Effector memory CD4-positive, alpha-beta T cell (primary cell): ENCODE measurements around the gene HAO1.
"Not testable (repeated sequence)": the region's sequence is repeated elsewhere in the genome, so short reads cannot be mapped to it uniquely, and the experiment has no call there.

ENCODE experiments used
- DNase-seq, 3 donors: peaks; one replicate each; pipeline ENCODE4 v3.0.0-alpha.2; 2020
- H3K27ac ChIP-seq: 2 replicates; pipeline ENCODE4 v1.7.0; 2013; ENCODE audit warnings: mild to moderate bottlenecking, low read length, moderate library complexity; ENCODE audit not compliant: insufficient read depth, poor library complexity, severe bottlenecking
- H3K27me3 ChIP-seq: replicated peaks from 2 replicates; pipeline ENCODE4 v1.7.0; 2013; ENCODE audit warnings: mild to moderate bottlenecking, low read length; ENCODE audit not compliant: insufficient read depth, control insufficient read depth, poor library complexity, severe bottlenecking
- H3K36me3 ChIP-seq: 2 replicates; pipeline ENCODE4 v1.7.0; 2013; ENCODE audit warnings: mild to moderate bottlenecking, low read length, moderate library complexity; ENCODE audit not compliant: control insufficient read depth, insufficient read depth
- H3K4me1 ChIP-seq: 2 replicates; pipeline ENCODE4 v1.7.0; 2013; ENCODE audit warnings: low read length, mild to moderate bottlenecking; ENCODE audit not compliant: control insufficient read depth, insufficient read depth, poor library complexity, severe bottlenecking
- H3K4me3 ChIP-seq: 2 replicates; pipeline ENCODE4 v1.7.0; 2013; ENCODE audit warnings: low read length, low read depth, mild to moderate bottlenecking; ENCODE audit not compliant: insufficient read depth, poor library complexity, severe bottlenecking
- H3K9me3 ChIP-seq: 2 replicates; pipeline ENCODE4 v1.7.0; 2013; ENCODE audit warnings: mild to moderate bottlenecking, low read length, moderate library complexity; ENCODE audit not compliant: control insufficient read depth

HAO1 gene

DNA sequence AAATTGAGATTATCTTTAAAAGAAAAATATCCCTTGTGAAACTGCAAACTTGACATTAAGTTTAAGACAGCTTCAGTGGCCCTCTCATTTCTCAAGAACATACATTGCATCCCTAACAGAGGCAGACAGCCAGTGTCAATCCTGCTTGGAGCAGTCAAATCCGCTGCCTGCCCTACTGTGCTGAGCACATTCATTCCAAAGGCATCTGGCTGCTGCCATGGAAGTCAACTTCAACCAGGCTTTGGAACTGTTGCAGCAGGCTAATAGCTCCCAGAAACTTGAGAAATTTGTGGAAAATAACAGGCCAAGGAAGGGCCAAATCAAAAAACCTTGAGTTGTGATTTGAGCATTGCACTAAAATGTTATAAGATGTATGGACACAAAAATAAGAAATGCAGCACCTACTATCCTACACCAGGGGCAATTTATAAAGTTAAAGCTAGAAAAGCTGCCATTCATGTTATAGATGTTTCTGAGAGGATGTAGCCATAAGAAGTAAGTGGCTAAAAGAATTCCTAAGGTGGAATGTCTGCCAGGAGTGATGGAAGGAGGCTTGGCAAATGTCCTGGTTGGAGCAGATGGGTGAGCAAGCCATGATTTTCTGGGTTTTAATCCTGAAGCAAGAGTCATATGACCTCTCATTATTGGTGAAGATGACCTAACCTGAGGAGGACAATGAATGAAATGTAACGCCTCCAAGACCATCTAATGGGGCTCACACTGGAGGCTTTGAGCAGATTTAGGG is 31.4 kb upstream of the HAO1 start:
- H3K4me3 ChIP-seq: no peak overlapping the region
- H3K27me3 ChIP-seq: no peaks in the 10 kb centered on the region
- no peak overlapping the region for H3K27ac ChIP-seq
- no peaks in the 10 kb centered on the region for H3K4me1 ChIP-seq
- H3K9me3 ChIP-seq: no peaks in the 10 kb centered on the region
- no peaks in the 10 kb centered on the region for H3K36me3 ChIP-seq
- DNase-seq: no peak

DNA sequence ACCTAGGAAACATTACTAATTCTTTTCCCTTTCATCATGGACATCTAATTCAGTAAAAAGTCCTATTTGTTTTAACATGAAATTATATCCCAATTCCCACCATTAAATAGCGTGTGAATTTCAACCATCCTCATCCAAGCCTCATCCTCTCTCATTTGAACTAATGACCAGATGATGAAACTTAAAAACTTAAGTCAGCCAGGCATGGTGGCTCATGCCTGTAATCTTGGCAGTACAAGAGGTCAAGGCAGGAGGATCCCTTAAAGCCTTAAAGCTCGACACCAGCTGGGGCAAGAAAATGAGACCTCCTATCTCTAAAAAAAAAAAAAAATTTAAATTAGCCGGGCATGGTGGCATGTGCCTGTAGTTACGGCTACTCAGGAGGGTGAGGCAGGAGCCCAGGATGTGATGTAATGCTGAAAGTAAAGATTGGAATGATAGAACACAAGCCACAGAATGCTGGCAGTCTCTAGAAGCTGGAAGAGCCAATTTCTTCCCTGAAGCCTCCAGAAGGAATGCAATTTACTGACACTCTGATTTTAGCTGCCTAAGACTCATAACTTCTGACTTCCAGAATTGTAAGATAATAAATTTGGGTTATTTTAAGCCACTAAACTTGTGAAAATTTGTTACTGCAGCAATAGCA is 27.1 kb upstream of the HAO1 start:
- no peak overlapping the region for H3K27ac ChIP-seq

GRCh38 chr20:7966176-7966575 is 25.9 kb upstream of the HAO1 start:
- Histone ChIP-seq H3K27ac (no peak overlapping the region), H3K4me1 (no peaks in the 10 kb centered on the region), H3K4me3 (no peak overlapping the region), H3K36me3 (no peaks in the 10 kb centered on the region), H3K27me3 (no peaks in the 10 kb centered on the region), H3K9me3 (no peaks in the 10 kb centered on the region)
- no peak for DNase-seq

More for the DNA sequence above, 27.1 kb upstream of the HAO1 start:
- no peaks in the 10 kb centered on the region for H3K27me3 ChIP-seq
- H3K4me1 ChIP-seq: no peaks in the 10 kb centered on the region
- H3K9me3 ChIP-seq: no peaks in the 10 kb centered on the region
- H3K36me3 ChIP-seq: no peaks in the 10 kb centered on the region
- H3K4me3 ChIP-seq: no peak overlapping the region
- DNase-seq: no peak

GRCh38 chr20:7959484-7959883 is 19.2 kb upstream of the HAO1 start:
- H3K27ac ChIP-seq: no peak overlapping the region
- no peak for DNase-seq
- H3K4me3 ChIP-seq: no peak overlapping the region
- no peaks in the 10 kb centered on the region for H3K4me1 ChIP-seq
- H3K9me3 ChIP-seq: no peaks in the 10 kb centered on the region
- H3K27me3 ChIP-seq: no peaks in the 10 kb centered on the region
- H3K36me3 ChIP-seq: no peaks in the 10 kb centered on the region

GRCh38 chr20:7956561-7956960 is 16.3 kb upstream of the HAO1 start:
- H3K27ac ChIP-seq, H3K27me3 ChIP-seq, H3K4me3 ChIP-seq, H3K4me1 ChIP-seq, H3K9me3 ChIP-seq, H3K36me3 ChIP-seq, DNase-seq: not testable (repeated sequence)

DNA sequence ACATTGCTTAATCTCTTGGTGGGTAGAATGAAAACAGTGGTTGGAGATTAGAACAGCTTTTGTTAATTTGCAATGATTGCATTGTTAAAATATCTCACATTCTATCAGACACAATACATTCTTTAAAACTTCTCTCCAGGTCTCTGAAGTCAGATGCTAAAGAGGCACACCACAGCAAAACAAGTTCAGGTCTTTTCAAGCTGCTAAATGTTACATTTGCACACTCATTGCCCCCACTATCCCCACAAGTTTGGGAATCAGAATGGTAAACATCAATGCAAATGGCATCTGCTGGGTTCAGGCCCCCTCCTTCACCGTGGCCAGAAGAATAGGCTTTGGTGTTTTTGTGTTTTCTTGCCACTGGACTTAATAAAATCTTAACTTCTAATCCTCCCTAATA is 10.1 kb upstream of the HAO1 start:
- no peak overlapping the region for H3K27ac ChIP-seq
- no peaks in the 10 kb centered on the region for H3K9me3 ChIP-seq
- DNase-seq: no peak
- H3K27me3 ChIP-seq: no peaks in the 10 kb centered on the region
- H3K4me3 ChIP-seq: no peak overlapping the region
- no peaks in the 10 kb centered on the region for H3K4me1 ChIP-seq
- H3K36me3 ChIP-seq: no peaks in the 10 kb centered on the region

DNA sequence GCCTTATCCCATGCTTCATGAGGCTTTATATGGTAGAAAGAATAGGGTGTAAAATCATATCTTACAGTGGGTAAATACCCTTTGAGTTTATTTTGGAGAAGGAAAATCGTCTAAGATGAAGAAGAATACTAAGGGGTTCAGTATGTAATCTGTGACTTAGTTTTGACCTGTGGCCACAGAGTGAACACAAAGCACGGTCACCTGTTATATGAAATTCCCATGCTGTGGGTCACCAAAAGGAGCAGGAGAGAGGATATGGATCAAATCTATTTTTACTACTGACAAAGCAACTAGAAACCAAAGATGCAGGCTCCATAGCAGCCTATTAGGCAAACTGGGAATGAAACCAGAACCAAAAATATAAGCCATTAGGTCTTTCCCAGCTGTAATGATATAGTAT is 3.6 kb upstream of the HAO1 start:
- no peak for DNase-seq
- no peaks in the 10 kb centered on the region for H3K27me3 ChIP-seq
- H3K36me3 ChIP-seq: no peaks in the 10 kb centered on the region
- H3K9me3 ChIP-seq: no peaks in the 10 kb centered on the region
- H3K4me1 ChIP-seq: no peaks in the 10 kb centered on the region
- H3K27ac ChIP-seq: no peak overlapping the region
- H3K4me3 ChIP-seq: no peak overlapping the region

GRCh38 chr20:7939663-7940062 is 595 bp downstream of the HAO1 start:
- no peak overlapping the region for H3K4me3 ChIP-seq
- H3K27ac ChIP-seq: no peak overlapping the region
- H3K9me3 ChIP-seq: no peaks in the 10 kb centered on the region
- DNase-seq: no peak
- no peaks in the 10 kb centered on the region for H3K4me1 ChIP-seq
- H3K36me3 ChIP-seq: no peaks in the 10 kb centered on the region
- H3K27me3 ChIP-seq: no peaks in the 10 kb centered on the region

DNA sequence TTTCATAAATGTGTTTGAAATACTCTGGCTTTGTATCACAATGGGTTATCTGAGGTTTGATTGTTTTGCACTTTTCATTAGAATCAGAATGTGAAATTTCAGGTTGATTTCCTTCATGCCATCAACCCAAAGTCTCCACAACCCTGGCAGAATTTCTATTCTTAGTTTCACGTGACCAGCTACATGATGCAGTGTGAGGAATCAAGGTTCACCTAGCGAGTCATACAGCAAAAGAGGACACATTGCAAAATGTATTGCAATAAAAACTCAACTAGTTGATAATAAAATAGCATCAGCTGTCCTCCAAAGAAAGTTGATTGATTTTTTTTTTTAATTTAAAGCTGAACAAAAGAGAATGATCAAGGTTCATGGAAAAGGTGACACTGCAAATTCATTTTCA is 2.2 kb downstream of the HAO1 start:
- Histone ChIP-seq H3K4me3 (no peak overlapping the region), H3K27ac (no peak overlapping the region), H3K9me3 (no peaks in the 10 kb centered on the region), H3K27me3 (no peaks in the 10 kb centered on the region), H3K4me1 (no peaks in the 10 kb centered on the region), H3K36me3 (no peaks in the 10 kb centered on the region)
- no peak for DNase-seq

- H3K27me3 ChIP-seq: no peaks in the 10 kb centered on the region
- no peaks in the 10 kb centered on the region for H3K36me3 ChIP-seq
- H3K27ac ChIP-seq: no peak overlapping the region
- no peak for DNase-seq
- H3K4me1 ChIP-seq: no peaks in the 10 kb centered on the region
- H3K9me3 ChIP-seq: no peaks in the 10 kb centered on the region
- no peak overlapping the region for H3K4me3 ChIP-seq
These were observed 2.9 kb downstream of the HAO1 start for GRCh38 chr20:7937328-7937727.
